CD4-positive, alpha-beta T cell (primary cell): ENCODE measurements around the gene DIP2C. TPM values are rescaled to one million over a fixed set of nuclear protein-coding genes. Genes with fewer than 3 reads are reported as not detected.

Experiments used
- ATAC-seq: fragments of 200-7000 bp; cut with Tn5 transposase; one replicate; pipeline ENCODE4 v1.10.0; 2022; ENCODE audit warnings: mild to moderate bottlenecking; ENCODE audit not compliant: poor library complexity
- CTCF ChIA-PET: fragments of 350-600 bp; sonication (Branson Sonifier 250); formaldehyde crosslinking; loops from one replicate; lab custom pipeline; 2021; ENCODE audit warnings: antibody characterized with exemption, inconsistent platforms; lab: Charles Lee
- POLR2A ChIA-PET: fragments of 350-600 bp; sonication (Branson Sonifier 250); formaldehyde crosslinking; loops from one replicate; lab custom pipeline; 2021; ENCODE audit warnings: antibody characterized with exemption, inconsistent platforms; lab: Charles Lee
- DNase-seq, 14 experiments: peaks; one replicate each; pipeline ENCODE4 v3.0.0-alpha.2; 2013 to 2020; ENCODE audit warnings: mixed read lengths in 2 of 14
- H3K27ac ChIP-seq, 2 donors: one replicate each; pipeline versions ENCODE4 v1.5.1 to v1.7.0; 2013; ENCODE audit warnings: low read length in 2 of 2, low read depth in 1 of 2, mild to moderate bottlenecking in 1 of 2
- H3K27me3 ChIP-seq, 2 experiments: 1 replicate in 1 of 2; 2 replicates in 1 of 2; pipeline versions ENCODE4 v1.6.1 to v1.7.0; 2013; ENCODE audit warnings: low read length in 2 of 2, control low read depth in 1 of 2, mild to moderate bottlenecking in 1 of 2, moderate library complexity in 1 of 2; ENCODE audit not compliant: insufficient read depth in 2 of 2, control insufficient read depth in 1 of 2
- H3K36me3 ChIP-seq: one replicate; pipeline ENCODE4 v1.6.1; 2013; ENCODE audit warnings: low read length, control low read depth; ENCODE audit not compliant: insufficient read depth
- H3K4me1 ChIP-seq: one replicate; pipeline ENCODE4 v1.6.1; 2013; ENCODE audit warnings: low read length, control low read depth; ENCODE audit not compliant: insufficient read depth
- H3K4me3 ChIP-seq: one replicate; pipeline ENCODE4 v1.5.1; 2013; ENCODE audit warnings: mild to moderate bottlenecking, low read length, moderate library complexity
- H3K9me3 ChIP-seq, 2 experiments: 1 replicate in 1 of 2; 2 replicates in 1 of 2; pipeline versions ENCODE4 v1.6.1 to v1.7.0; 2013; ENCODE audit warnings: low read length in 2 of 2, mild to moderate bottlenecking in 2 of 2, control low read depth in 1 of 2, moderate library complexity in 1 of 2; ENCODE audit not compliant: control insufficient read depth in 1 of 2, insufficient read depth in 1 of 2
- H3K27ac Mint-ChIP-seq: one replicate; pipeline ENCODE4 v1.8.0; 2020; ENCODE audit warnings: mixed read lengths
- H3K27me3 Mint-ChIP-seq: one replicate; pipeline ENCODE4 v1.8.0; 2021; ENCODE audit warnings: mixed read lengths
- H3K36me3 Mint-ChIP-seq: one replicate; pipeline ENCODE4 v1.8.0; 2021; ENCODE audit warnings: low read depth, mixed read lengths
- H3K4me1 Mint-ChIP-seq: one replicate; pipeline ENCODE4 v1.8.0; 2021; ENCODE audit warnings: low read depth, mixed read lengths
- H3K4me3 Mint-ChIP-seq: one replicate; pipeline ENCODE4 v1.8.0; 2020; ENCODE audit warnings: mild to moderate bottlenecking, mixed read lengths
- H3K9me3 Mint-ChIP-seq: one replicate; pipeline ENCODE4 v1.8.0; 2020; ENCODE audit warnings: mixed read lengths
- intact Hi-C, 2 experiments: fragments of 100-400 bp; cut with DNase I in 1 of 2; cut with micrococcal nuclease in 1 of 2; formaldehyde crosslinking; loops; one replicate each; pipeline versions ENCODE4 v1.15.1 to v1.9.0; 2023 to 2025; cut with DNase I, micrococcal nuclease
- total RNA-seq, 174 experiments: library from RNA in 2 of 174; stranded (reverse) in 2 of 174; gene quantifications; one replicate each; pipeline ENCODE4 v1.2.3 and lab custom pipeline; 2021 to 2026
- TF ChIP-seq, protein P1 (sequence below): fragments of 200-600 bp; IDR thresholded peaks from one replicate; pipeline ENCODE4 v1.8.0; 2022; ENCODE audit warnings: antibody characterized with exemption, mild to moderate bottlenecking

DIP2C gene
- total RNA-seq, 2 experiments from 2014 or later, result 4.1 TPM

DNA sequence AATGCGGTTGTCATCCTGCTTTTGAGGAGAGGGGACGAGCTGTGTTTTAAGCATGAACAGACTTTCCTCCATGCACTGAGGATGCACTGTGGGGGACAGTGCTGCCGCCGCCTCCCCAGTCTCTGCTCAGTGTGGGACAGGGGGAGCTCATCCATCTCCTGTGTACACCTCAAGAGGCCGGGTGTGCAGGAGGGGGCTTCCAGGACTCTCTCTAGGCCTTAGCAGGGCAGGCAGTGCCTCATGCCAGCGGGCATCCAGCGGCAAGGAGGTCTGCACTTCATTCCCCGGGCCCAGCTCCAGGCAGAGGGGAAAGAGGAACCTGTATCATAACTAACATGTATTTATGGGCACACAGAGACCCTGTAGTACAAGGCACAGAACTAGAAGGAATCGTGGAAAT lies 89.7 kb downstream of the DIP2C start:
- Histone ChIP-seq H3K4me1 (no peaks in the 10 kb centered on the region), H3K9me3 (peaks cover 0 to 5% of the 10 kb centered on the region in 2 experiments), H3K4me3 (no peak overlapping the region), H3K36me3 (no peaks in the 10 kb centered on the region), H3K27ac (no peak overlapping the region), H3K27me3 (peaks cover 0 to 3% of the 10 kb centered on the region in 2 experiments)
- no peak for DNase-seq
- ChIA-PET POLR2A (no interaction called here), CTCF (no interaction called here)
- no peaks in the 10 kb centered on the region for H3K4me1 Mint-ChIP-seq
- H3K9me3 Mint-ChIP-seq, result no peaks in the 10 kb centered on the region
- H3K36me3 Mint-ChIP-seq, result no peaks in the 10 kb centered on the region
- intact Hi-C loops, result no loop called here
- peaks cover 5% of the 10 kb centered on the region for H3K27me3 Mint-ChIP-seq
- H3K27ac Mint-ChIP-seq, result no peak overlapping the region
- no peak for ATAC-seq
- no peak overlapping the region for H3K4me3 Mint-ChIP-seq
- TF ChIP-seq, protein P1, sequence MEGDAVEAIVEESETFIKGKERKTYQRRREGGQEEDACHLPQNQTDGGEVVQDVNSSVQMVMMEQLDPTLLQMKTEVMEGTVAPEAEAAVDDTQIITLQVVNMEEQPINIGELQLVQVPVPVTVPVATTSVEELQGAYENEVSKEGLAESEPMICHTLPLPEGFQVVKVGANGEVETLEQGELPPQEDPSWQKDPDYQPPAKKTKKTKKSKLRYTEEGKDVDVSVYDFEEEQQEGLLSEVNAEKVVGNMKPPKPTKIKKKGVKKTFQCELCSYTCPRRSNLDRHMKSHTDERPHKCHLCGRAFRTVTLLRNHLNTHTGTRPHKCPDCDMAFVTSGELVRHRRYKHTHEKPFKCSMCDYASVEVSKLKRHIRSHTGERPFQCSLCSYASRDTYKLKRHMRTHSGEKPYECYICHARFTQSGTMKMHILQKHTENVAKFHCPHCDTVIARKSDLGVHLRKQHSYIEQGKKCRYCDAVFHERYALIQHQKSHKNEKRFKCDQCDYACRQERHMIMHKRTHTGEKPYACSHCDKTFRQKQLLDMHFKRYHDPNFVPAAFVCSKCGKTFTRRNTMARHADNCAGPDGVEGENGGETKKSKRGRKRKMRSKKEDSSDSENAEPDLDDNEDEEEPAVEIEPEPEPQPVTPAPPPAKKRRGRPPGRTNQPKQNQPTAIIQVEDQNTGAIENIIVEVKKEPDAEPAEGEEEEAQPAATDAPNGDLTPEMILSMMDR, result no peak

DNA sequence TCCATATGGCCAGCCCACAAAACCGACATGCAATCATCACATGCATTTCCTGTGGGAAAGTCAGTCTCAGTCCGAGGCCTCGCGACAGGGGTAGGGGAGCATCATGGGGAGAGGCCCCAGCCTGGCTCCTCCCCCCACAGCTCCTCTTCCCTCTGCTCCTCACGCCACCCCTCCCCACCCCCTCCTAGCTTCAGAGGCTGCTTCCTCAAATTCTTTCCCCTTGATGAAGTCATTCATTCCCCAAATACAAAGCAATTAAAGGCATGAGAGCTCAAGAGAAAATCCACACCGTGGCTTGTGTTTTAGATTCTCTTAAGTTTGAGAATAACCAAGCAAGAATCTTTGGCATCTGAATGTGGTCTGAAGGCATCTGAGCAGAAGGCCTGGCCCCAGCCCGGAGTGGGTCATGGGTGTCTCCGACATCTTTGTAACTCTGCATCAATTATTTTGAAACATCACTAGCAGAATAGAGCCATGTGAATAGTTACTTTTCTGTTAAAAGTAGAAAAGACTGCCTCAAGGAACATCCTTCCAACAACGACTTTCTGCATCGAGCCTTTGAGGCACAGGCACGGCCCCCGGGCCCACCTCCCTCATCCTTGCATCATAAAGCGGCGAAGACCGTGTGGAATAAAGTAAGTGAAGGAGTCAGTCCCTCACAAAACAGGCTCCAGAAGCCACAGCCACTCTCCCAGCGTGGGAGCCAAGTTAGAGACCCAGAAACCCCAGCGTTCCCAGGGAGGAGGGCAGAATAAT lies 90.9 kb downstream of the DIP2C start:
- ATAC-seq (no peak), DNase-seq (no peak)
- Mint-ChIP-seq H3K9me3 (no peaks in the 10 kb centered on the region), H3K36me3 (no peaks in the 10 kb centered on the region), H3K27me3 (no peaks in the 10 kb centered on the region), H3K4me1 (no peaks in the 10 kb centered on the region), H3K27ac (no peak overlapping the region), H3K4me3 (no peak overlapping the region)
- no peak overlapping the region for H3K27ac ChIP-seq
- CTCF ChIA-PET, result no interaction called here
- H3K27me3 ChIP-seq, result peaks cover 0 to 3% of the 10 kb centered on the region in 2 experiments
- peaks cover 0 to 5% of the 10 kb centered on the region in 2 experiments for H3K9me3 ChIP-seq
- no peaks in the 10 kb centered on the region for H3K36me3 ChIP-seq
- POLR2A ChIA-PET, result no interaction called here
- no peaks in the 10 kb centered on the region for H3K4me1 ChIP-seq
- intact Hi-C loops, result no loop called here
- H3K4me3 ChIP-seq, result no peak overlapping the region
- TF ChIP-seq, protein P1, result no peak

DNA sequence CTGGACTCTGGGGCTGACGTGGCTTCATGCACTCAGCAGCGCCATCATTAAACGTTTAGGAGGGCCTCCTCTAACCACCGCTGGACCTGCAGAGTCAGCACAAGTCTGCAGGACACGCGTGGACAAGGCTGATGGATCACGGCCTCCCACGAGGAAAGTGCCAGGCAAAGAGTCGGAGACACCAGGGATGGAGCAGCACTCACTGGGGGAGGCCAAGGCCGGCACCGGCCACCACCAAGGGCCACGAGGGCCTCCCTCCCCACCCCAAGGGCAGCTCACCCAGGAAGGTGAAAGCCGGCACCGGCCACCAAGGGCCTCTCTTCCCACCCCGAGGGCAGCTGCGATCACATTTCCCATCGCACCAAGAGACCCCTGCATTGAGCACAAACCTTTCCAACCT lies 91.5 kb downstream of the DIP2C start:
- Mint-ChIP-seq H3K27ac (no peak overlapping the region), H3K27me3 (no peaks in the 10 kb centered on the region), H3K4me3 (no peak overlapping the region), H3K9me3 (no peaks in the 10 kb centered on the region), H3K4me1 (no peaks in the 10 kb centered on the region), H3K36me3 (no peaks in the 10 kb centered on the region)
- Histone ChIP-seq H3K27me3 (peaks cover 0 to 3% of the 10 kb centered on the region in 2 experiments), H3K4me3 (no peak overlapping the region), H3K36me3 (no peaks in the 10 kb centered on the region), H3K27ac (no peak overlapping the region), H3K9me3 (peaks cover 0 to 5% of the 10 kb centered on the region in 2 experiments), H3K4me1 (no peaks in the 10 kb centered on the region)
- TF ChIP-seq, protein P1, result no peak
- ATAC-seq, result no peak
- CTCF ChIA-PET, result no interaction called here
- intact Hi-C loops, result no loop called here
- DNase-seq, result no peak
- POLR2A ChIA-PET, result no interaction called here
